RPMI7951 (cell line): ENCODE results near the gene DROSHA. TPM values are rescaled to one million over a fixed set of nuclear protein-coding genes. Genes with fewer than 3 reads are reported as not detected.

Source experiments
- total RNA-seq: library from RNA; depleted of rRNA; stranded (reverse); fragments of >200 nt; shearing (Covaris generic); gene quantifications from 2 replicates; pipeline ENCODE4 v1.2.3, GENCODE V29; 2014; rRNA removed

DROSHA gene
- total RNA-seq, 1 experiment from 2014 or later, result 29.8 TPM

Other genes with a start within 250 kb of the DROSHA start
- 17.7 and 18.2 TPM in 2 replicates for gene C5orf22, start 208 bp upstream of the DROSHA start, total RNA-seq
- gene PDZD2, start 107.0 kb upstream of the DROSHA start, total RNA-seq, result under 0.01 and 0.10 TPM in 2 replicates